Activated CD4-positive, alpha-beta T cell treated with anti-CD3 and anti-CD28 coated beads for 4 hours (primary cell): Measurements from ENCODE around the gene BICDL2.
A peak's percentile ranks its signal among the peaks of the same experiment; 100 is the strongest.
"Not testable (repeated sequence)": the region's sequence is repeated elsewhere in the genome, so short reads cannot be mapped to it uniquely, and the experiment has no call there.

Source experiments
- DNase-seq, 2 donors: peaks; one replicate each; pipeline ENCODE4 v3.0.0-alpha.2; 2020

The BICDL2 gene

GRCh38 chr16:3036726-3037315 is at the start of gene BICDL2:
TSS of gene BICDL2 (minus strand) at chr16:3036944. CDS start at chr16:3035496, 1,448 bp downstream.
- no peak for DNase-seq

DNA sequence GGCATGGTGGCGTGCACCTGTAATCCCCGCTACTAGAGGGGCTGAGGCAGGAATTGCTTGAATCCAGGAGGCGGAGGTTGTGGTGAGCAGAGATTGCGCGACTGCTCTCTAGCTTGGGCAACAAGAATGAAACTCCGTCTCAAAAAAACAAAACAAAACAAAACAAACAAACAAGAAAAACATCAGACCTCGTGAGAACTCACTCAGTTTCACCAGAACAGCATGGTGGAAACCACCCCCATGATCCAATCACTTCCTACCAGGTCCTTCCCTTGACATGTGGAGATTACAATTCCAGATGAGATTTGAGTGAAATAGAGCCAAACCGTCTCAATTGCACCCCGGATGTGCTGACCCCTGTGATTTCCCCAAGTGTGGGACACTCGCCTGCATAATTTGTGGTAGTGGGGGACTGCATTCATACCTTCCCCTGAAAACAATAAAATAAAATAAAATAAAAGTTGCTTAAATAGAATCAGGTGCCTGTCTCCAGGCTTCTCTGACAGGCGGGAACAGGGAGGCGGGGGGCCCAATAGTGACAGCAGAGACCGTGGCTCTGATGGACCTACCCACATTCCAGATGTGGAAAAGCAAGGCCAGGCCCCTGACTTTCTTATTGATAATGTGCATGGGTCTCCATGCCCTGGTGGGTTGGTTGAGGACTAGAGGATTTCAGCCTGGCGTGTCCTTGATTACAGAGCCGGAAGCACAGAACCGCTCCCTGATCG is 49.3 kb upstream of the BICDL2 start:
- DNase-seq = no peak

DNA sequence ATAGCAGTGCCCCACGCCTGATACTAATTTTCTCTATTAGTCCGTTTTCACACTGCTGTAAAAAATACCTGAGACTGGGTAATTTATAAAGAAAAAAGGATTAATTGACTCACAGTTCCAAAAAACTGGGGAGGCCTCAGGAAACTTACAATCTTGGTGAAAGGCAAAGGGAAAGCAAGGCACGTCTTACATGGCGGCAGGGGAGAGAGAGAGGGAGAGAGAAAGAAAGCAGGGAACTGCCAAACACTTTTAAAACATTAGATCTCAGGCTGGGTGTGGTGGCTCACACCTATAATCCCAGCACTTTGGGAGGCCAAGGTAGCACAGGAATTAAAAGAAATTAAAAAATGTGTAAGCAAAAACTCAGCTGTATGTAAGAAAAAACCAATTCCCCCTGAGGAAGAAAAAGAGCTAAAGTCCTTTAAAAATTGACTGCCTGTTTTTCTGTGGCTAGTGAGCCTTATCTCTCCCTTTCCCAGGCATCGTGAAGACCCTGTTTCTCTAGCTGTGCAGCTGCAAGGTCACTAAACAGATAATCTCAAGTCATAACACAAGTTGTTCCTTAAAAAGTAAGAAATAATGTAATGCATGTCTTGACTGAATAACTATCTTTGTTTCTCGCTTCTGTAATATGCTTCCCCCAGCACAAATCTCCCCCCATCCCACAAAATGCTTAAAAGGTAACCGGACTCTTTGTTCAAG is 48.4 kb upstream of the BICDL2 start:
- DNase-seq = no peak

GRCh38 chr16:3084491-3084890 is 47.7 kb upstream of the BICDL2 start:
- no peak for DNase-seq

GRCh38 chr16:3083408-3083807 is 46.7 kb upstream of the BICDL2 start:
- not testable (repeated sequence) for DNase-seq

GRCh38 chr16:3081957-3082356 is 45.2 kb upstream of the BICDL2 start:
- DNase-seq = not testable (repeated sequence)

GRCh38 chr16:3080024-3080423 is 43.3 kb upstream of the BICDL2 start:
- no peak for DNase-seq

DNA sequence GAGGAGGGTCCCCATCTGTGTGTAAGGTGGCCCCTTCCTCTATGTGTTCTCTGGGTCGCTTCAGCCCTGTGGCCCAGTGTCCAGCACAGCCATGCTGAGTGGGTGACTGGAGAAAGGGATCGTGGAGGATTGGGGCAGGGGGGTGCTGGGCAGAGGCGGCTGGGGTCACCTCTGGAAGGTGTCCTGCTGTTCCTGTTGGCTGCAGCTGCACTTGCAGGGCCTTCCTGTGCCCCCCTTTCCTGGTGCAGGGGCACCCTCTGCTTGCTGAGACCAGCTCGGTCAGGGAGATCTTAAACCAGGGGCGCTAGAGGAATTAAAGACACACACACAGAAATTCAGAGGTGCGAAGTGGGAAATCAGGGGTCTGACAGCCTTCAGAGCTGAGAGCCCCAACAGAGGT is 39.8 kb upstream of the BICDL2 start:
- DNase-seq = no peak

- not testable (repeated sequence) for DNase-seq
Measured at GRCh38 chr16:3075946-3076345, 39.2 kb upstream of the BICDL2 start.

DNA sequence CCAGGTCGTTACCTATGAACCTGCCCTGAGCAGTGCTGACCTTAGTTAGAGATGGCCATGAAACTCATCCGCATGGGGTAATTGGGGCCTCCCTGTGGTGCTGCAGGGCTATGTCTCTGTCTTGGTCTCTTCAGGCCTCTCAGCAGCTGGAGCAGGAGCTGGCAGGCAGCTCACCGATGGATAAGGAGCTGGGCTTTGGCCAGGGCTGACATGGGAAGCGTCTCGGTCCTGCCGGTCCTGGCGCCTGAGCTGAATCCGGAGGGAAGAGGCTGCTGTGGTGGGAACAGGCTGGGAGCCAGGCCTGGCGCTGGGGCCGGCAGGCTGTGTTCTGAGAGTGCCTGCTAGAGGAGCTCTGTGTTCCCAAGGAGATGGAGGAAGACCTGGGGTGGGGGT is 38.8 kb upstream of the BICDL2 start:
- no peak for DNase-seq

GRCh38 chr16:3074860-3075522 is 38.2 kb upstream of the BICDL2 start:
- DNase-seq = peak; percentile 61 to 73

- no peak for DNase-seq
Measured at GRCh38 chr16:3073448-3073847, 36.7 kb upstream of the BICDL2 start.

DNA sequence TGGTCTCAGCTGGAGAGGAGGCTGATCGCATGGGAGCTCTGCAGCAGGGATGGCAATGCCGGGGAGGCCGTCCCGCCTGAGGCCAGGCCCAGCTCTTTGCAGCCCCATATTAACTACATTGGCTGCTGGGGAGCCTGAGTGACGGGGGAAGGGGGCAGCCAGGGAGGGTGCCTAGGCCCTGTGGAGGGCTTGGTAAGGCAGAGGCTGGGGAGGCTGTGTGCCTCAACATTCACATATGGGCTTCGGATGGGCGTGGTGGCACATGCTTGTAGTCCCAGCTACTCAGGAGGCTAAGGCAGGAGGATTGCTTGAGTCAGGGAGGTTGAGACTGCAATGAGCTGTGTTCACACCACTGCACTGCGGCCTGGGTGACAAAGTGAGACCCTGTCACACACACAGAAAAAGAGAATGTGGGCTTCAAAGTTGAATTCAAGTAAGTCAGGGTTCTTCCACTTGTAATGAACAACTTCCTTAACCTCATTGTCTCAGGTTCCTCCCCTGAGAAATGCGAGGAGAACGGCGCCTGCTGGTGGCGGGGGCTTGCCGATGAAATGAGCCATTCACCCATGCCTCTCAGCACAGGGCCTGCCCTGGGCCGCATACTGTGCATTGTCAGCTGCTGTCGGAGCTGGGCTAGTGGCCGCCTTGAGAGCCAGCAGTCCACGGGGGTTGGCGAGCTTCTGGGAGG is 36.0 kb upstream of the BICDL2 start:
- DNase-seq = not testable (repeated sequence)

DNA sequence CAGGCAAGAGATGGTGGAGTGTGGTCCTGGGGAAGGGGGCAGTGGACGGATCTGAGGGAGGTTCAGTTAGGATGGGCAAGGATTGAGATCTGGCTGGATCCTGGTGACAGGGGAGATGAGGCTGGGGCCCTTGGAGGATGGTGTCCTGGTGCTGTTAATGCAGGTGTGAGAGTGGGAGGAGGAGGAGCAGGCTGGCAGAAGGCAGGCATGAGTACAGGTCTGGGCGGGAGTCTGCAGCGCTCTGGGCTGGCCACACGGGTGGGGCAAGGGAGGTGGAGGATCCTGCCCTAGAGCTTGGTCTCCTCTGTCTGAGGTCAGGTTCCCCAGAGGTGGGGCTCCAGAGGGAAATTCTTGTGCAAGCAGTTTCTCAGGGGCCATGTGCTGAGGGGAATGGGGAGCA is 35.4 kb upstream of the BICDL2 start:
- not testable (repeated sequence) for DNase-seq

DNA sequence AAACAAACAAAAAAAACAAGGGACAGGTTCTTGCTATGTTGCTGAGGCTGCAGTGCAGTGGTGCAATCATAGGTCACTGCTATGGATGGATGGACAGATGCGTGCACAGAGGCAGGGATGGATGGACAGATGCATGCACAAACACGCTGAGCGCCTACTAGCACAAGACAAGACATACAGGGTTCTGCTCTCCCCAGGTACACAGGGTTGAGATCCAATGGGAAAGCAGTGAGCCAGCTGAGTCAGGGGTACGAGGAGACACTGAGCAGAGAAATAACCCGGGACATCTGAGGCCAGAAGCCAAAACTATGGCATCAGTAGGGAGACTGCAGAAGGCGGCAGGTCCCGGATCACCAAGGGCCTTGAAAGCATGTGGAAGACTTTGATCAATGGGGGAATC is 34.9 kb upstream of the BICDL2 start:
- DNase-seq = no peak

GRCh38 chr16:3070608-3071111 is 33.9 kb upstream of the BICDL2 start:
- DNase-seq = no peak

- not testable (repeated sequence) for DNase-seq
Measured at GRCh38 chr16:3069146-3069545, 32.4 kb upstream of the BICDL2 start.

GRCh38 chr16:3068487-3068886 is 31.7 kb upstream of the BICDL2 start:
- no peak for DNase-seq

GRCh38 chr16:3066440-3066748 is 29.6 kb upstream of the BICDL2 start:
- no peak for DNase-seq

- peak in 1 of 2 donors; percentile 22 for DNase-seq
Measured at GRCh38 chr16:3065742-3066439, 29.1 kb upstream of the BICDL2 start.

DNA sequence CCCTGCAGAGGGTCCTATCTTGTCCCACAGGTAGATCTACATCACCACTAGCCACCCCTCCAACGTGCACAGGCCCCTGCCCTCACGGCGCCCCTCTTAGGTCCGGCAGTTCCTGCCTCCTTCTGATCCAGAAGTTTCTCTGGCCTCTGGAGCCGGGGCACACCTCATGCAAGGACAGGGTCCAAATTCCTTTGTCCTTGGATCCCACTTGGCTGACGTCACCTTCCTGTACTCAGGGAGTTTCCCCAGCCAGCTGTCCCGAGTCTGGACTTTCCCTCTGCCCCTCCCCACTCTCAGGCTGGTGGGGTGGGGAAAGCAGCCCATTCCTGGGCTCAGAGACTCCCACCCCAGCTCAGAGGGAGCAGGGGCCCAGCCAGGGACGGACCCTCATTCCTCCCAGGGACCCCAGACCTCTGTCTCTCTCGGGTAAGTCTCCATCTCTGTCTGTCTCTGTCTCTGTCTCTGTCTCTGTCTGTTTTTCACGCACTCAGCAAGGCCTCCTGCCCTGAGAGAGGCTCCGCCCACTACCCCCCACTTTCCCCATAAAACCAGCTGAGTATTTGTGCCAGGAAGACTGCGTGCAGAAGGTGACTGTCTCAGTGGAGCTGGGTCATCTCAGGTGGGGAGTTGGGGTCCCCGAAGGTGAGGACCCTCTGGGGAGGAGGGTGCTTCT is 28.5 kb upstream of the BICDL2 start, which contains the start of gene IL32:
Gene IL32, plus strand, starts transcription at position 572 of the 673 bp plus-strand sequence. CDS start 172 bp downstream, outside the sequence.
- DNase-seq = peak; percentile 71
